GM13976 (cell line): ENCODE results near the gene KCNJ5.

Experiments used
- DNase-seq: peaks from one replicate; pipeline ENCODE4 v3.0.0; 2012; ENCODE audit warnings: low spot score
- in situ Hi-C: fragments of 300-500 bp; cut with MboI; formaldehyde crosslinking; loops from one replicate; pipeline ENCODE4 v1.12.0; 2022; ENCODE audit warnings: low sequenced_read_pairs, mixed read lengths, inconsistent platforms; ENCODE audit not compliant: unreplicated experiment
- TF ChIP-seq, protein P1 (sequence below): IDR thresholded peaks from 2 replicates; pipeline ENCODE4 v1.5.1; 2012; ENCODE audit warnings: borderline replicate concordance, mild to moderate bottlenecking; ENCODE audit not compliant: insufficient read depth; ENCODE audit errors: extremely low read depth, missing control alignments, control extremely low read depth

The KCNJ5 gene

DNA sequence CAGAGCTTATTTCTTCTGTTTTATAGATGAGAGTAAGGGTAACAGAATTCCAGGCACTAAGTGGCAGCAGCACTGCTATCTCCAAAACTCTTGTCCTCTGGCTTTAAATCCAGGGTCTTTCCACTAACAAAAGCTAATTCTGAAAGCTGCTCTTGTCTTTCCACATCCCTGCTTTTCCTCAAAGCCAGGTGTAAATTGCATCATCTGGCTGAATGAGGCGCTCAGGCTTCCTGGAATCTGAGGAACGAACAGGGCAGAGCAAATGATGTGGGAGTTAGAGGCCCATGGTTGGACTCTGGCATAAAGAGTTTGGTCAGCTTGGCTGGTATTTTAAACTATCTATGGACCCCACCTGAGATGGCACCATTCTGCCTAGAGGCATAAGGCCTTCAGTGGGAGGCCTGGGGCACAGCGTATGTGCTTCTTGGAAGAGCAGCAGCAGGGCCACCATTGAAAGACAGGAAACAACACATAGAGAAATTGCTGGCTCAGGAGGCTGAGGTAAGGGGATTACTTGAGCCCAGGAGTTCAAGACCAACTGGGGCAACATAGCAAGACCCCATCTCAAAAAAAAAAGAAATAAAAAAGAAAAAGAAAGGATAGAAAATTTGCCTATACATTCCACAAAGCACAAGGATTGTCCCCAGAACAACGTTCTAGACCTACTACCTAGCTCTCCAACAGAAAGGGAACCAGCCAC, 1.9 kb downstream of the KCNJ5 start:
- DNase-seq, result no peak
- in situ Hi-C loops, result loop anchor here (25.0 kb wide), 1 partner anchor 444 kb away; no protein-coding TSS in a partner anchor
- TF ChIP-seq, protein P1, sequence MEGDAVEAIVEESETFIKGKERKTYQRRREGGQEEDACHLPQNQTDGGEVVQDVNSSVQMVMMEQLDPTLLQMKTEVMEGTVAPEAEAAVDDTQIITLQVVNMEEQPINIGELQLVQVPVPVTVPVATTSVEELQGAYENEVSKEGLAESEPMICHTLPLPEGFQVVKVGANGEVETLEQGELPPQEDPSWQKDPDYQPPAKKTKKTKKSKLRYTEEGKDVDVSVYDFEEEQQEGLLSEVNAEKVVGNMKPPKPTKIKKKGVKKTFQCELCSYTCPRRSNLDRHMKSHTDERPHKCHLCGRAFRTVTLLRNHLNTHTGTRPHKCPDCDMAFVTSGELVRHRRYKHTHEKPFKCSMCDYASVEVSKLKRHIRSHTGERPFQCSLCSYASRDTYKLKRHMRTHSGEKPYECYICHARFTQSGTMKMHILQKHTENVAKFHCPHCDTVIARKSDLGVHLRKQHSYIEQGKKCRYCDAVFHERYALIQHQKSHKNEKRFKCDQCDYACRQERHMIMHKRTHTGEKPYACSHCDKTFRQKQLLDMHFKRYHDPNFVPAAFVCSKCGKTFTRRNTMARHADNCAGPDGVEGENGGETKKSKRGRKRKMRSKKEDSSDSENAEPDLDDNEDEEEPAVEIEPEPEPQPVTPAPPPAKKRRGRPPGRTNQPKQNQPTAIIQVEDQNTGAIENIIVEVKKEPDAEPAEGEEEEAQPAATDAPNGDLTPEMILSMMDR, result no peak

DNA sequence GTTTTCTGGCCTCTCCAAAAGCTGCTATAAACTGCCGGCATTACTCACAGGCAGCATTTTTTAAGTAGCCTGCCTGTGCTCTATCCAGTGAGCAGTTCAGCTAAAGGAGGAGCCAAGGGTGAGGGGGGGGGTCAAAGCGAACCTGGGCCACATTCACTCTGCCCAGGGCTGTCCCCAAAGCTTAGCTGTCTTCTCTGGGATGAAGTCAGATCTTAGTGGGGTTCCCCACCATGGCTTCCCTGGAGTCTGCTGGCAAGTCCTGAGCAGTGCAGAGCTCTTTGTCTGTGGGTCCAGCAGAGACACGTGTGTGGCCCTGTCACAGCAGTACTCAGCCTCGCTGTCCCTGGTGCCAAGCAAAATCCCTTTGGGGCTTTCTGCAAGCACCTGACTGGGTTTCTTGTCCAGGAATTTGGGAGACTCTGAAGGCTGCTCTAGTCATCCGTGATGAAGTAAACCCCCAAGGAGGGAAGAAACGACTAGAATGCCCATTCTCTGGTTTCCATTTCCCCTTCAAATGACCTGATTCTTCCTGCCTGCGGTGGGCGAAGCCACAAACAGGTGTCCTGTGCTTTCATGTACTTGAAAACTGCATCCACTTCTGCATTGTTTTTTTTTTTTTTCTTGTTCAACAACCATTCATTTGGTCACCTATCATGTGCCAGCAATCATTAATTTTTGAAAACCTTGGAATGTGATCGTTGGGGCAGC, 2.6 kb downstream of the KCNJ5 start:
- TF ChIP-seq, protein P1, result no peak
- no peak for DNase-seq
- in situ Hi-C loops, result loop anchor here (25.0 kb wide), 1 partner anchor 444 kb away; no protein-coding TSS in a partner anchor

DNA sequence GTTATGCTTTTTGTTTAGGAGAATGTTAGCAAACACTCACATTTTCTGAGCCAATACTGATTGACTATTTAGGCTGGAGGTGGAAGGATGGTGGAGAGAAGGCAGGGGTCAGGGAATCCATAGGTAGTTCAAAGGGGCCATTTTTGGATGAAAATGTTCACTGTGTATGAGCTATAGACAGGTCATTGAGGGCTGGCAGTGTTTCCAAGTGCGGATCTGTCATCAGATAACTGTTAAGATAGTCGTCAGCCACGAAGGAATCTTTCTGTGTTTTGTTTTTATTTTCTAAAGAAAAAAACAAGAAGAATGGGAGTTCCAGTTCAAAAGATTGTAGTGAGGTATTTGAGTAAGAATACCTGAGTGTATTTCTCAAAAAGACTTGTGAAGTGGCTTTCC, 3.1 kb downstream of the KCNJ5 start:
- in situ Hi-C loops, result loop anchor here (25.0 kb wide), 1 partner anchor 443 kb away; no protein-coding TSS in a partner anchor
- TF ChIP-seq, protein P1, result no peak
- DNase-seq, result no peak

DNA sequence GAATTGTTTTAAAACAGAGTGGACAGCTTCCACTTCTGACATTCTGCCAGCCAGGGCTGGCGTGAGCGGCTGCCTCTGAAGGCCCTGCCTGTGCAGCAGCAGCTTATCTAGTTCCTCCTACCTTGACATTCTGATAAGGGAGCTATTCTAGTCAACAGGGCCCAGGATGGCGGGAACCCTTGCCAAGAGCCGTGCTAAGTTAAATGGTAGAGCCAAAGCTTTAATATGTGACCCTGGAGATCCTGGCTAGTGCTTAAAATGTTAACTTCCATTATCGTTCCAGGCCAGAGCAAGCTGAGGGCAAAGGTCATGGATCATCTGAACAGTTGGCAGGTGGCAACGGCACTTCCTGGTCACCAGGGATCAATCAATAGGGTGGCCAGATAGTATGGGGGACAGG, 3.5 kb downstream of the KCNJ5 start:
- DNase-seq, result no peak
- in situ Hi-C loops, result loop anchor here (25.0 kb wide), 1 partner anchor 443 kb away; no protein-coding TSS in a partner anchor
- TF ChIP-seq, protein P1, result no peak

DNA sequence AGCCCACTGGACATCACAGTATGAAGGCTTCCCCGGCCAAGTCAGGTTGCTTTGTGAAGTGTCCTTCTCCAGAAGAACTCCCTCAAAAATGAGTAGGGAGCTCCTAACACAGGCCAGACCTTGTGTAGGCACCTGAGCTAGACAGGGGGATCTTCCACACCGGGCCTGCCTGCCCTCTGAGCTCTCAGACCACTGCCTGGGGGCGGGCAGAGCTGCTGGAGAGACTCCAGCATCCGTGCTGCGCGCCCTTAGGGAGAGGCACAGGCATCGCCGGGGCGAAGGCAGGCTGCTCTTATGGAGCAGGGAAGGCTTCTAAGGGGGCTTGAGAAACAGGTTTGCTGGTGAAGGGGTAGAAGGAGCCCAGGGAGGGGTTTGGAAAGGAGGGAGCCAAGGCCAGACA, 4.4 kb downstream of the KCNJ5 start:
- no peak for DNase-seq
- in situ Hi-C loops, result loop anchor here (25.0 kb wide), 1 partner anchor 442 kb away; no protein-coding TSS in a partner anchor
- TF ChIP-seq, protein P1, result no peak

DNA sequence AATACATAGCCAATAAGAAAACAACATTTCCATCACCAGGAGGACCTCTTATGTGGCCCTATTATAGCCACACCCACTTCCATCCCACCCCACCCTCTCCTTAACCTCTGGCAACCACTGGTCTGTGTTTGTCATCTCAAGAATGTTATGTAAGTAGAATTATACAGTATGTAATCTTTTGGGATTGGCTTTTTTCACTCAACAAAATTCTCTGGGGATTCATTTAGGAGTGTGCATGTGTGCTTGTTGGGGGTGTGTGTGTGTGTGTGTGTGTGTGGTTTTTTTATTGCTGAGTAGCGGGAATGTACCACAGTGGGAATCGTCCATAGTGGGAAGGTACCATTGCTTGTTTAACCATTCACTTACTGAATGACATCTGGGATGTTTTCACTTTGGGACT, 5.2 kb downstream of the KCNJ5 start:
- in situ Hi-C loops, result loop anchor here (25.0 kb wide), 1 partner anchor 441 kb away; no protein-coding TSS in a partner anchor
- no peak for DNase-seq
- TF ChIP-seq, protein P1, result no peak
